ENCODE measurements around the gene PRR23A.

DNA sequence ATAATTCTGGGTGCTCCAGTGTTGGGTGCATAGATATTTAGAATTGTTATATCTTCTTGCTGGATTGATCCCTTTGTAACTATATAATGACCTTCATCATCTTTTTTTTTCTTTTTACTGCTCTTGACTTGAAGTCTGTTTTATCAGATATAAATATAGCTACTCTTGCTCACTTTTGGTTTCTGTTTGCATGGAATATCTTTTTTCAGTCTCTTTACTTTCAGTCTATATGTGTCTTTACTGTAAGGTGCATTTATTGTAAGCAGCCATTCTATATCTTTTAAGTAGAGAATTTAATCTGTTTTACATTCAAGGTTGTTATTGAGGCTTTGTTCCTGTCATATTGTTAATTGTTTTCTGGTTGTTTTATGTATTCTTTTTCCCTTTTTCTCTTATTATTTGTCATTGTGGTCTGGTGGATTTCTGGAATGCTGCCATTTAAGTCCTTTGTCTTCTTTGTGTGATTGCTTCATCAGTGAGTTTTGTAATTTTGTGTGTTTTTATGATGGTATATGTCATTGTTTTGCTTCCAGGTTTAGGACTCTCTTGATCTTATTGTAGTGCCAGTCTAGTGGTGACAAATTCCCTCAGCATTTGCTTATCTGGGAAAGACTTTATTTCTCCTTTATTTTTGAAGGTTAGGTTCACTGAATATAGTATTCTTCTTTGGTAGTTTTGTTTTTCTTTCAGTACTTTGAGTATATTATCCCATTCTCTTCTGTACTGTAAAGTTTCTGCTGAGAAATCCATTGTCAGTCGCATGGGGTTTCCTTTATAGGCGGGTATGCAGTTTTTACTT is 46.9 kb upstream of the PRR23A start:
- TF ChIP-seq, protein P1, sequence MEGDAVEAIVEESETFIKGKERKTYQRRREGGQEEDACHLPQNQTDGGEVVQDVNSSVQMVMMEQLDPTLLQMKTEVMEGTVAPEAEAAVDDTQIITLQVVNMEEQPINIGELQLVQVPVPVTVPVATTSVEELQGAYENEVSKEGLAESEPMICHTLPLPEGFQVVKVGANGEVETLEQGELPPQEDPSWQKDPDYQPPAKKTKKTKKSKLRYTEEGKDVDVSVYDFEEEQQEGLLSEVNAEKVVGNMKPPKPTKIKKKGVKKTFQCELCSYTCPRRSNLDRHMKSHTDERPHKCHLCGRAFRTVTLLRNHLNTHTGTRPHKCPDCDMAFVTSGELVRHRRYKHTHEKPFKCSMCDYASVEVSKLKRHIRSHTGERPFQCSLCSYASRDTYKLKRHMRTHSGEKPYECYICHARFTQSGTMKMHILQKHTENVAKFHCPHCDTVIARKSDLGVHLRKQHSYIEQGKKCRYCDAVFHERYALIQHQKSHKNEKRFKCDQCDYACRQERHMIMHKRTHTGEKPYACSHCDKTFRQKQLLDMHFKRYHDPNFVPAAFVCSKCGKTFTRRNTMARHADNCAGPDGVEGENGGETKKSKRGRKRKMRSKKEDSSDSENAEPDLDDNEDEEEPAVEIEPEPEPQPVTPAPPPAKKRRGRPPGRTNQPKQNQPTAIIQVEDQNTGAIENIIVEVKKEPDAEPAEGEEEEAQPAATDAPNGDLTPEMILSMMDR (IDR thresholded peaks at IDR 0.05; ENCODE audit: low read depth, low read length, missing input control), result no peak
- TF ChIP-seq RAD21 (IDR thresholded peaks at IDR 0.05) (no peak), YY1 (IDR thresholded peaks at IDR 0.05) (no peak), SP1 (IDR thresholded peaks at IDR 0.05) (no peak), GABPA (IDR thresholded peaks at IDR 0.05 in 1 of 2, conservative IDR thresholded peaks at IDR 0.05 in 1 of 2) (no peak), JUND (IDR thresholded peaks at IDR 0.05) (no peak), TAF1 (conservative IDR thresholded peaks at IDR 0.05) (no peak), RXRA (IDR thresholded peaks at IDR 0.05) (no peak)
- TF ChIP-seq, protein P2, sequence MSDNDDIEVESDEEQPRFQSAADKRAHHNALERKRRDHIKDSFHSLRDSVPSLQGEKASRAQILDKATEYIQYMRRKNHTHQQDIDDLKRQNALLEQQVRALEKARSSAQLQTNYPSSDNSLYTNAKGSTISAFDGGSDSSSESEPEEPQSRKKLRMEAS (IDR thresholded peaks at IDR 0.05), result no peak
- TF ChIP-seq, protein P3, sequence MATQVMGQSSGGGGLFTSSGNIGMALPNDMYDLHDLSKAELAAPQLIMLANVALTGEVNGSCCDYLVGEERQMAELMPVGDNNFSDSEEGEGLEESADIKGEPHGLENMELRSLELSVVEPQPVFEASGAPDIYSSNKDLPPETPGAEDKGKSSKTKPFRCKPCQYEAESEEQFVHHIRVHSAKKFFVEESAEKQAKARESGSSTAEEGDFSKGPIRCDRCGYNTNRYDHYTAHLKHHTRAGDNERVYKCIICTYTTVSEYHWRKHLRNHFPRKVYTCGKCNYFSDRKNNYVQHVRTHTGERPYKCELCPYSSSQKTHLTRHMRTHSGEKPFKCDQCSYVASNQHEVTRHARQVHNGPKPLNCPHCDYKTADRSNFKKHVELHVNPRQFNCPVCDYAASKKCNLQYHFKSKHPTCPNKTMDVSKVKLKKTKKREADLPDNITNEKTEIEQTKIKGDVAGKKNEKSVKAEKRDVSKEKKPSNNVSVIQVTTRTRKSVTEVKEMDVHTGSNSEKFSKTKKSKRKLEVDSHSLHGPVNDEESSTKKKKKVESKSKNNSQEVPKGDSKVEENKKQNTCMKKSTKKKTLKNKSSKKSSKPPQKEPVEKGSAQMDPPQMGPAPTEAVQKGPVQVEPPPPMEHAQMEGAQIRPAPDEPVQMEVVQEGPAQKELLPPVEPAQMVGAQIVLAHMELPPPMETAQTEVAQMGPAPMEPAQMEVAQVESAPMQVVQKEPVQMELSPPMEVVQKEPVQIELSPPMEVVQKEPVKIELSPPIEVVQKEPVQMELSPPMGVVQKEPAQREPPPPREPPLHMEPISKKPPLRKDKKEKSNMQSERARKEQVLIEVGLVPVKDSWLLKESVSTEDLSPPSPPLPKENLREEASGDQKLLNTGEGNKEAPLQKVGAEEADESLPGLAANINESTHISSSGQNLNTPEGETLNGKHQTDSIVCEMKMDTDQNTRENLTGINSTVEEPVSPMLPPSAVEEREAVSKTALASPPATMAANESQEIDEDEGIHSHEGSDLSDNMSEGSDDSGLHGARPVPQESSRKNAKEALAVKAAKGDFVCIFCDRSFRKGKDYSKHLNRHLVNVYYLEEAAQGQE (IDR thresholded peaks at IDR 0.05), result no peak
- TF ChIP-seq, protein P4, sequence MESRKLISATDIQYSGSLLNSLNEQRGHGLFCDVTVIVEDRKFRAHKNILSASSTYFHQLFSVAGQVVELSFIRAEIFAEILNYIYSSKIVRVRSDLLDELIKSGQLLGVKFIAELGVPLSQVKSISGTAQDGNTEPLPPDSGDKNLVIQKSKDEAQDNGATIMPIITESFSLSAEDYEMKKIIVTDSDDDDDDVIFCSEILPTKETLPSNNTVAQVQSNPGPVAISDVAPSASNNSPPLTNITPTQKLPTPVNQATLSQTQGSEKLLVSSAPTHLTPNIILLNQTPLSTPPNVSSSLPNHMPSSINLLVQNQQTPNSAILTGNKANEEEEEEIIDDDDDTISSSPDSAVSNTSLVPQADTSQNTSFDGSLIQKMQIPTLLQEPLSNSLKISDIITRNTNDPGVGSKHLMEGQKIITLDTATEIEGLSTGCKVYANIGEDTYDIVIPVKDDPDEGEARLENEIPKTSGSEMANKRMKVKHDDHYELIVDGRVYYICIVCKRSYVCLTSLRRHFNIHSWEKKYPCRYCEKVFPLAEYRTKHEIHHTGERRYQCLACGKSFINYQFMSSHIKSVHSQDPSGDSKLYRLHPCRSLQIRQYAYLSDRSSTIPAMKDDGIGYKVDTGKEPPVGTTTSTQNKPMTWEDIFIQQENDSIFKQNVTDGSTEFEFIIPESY (IDR thresholded peaks at IDR 0.05), result no peak

Measured in liver (tissue), 3 donors.